Prostate gland (tissue), 2 donors: Measurements from ENCODE around the gene ATXN1. TPM values are rescaled to one million over a fixed set of nuclear protein-coding genes. Genes with fewer than 3 reads are reported as not detected.

Experiments used
- DNase-seq: peaks from one replicate; pipeline ENCODE4 v3.0.0-alpha.2; 2019; ENCODE audit warnings: low spot score
- H3K27ac ChIP-seq, 2 donors: fragments of 200-600 bp; sonication (generic); 2 replicates each; pipeline ENCODE4 v1.5.1; 2017 to 2019
- H3K27me3 ChIP-seq: fragments of 200-600 bp; sonication (generic); replicated peaks from 2 replicates; pipeline ENCODE4 v1.5.1; 2019; ENCODE audit not compliant: insufficient read depth
- H3K36me3 ChIP-seq, 2 donors: fragments of 200-600 bp; sonication (generic); 1 replicate in 1 of 2; 2 replicates in 1 of 2; pipeline versions ENCODE4 v1.5.1 to v1.8.1; 2017 to 2019
- H3K4me1 ChIP-seq: fragments of 200-600 bp; sonication (generic); replicated peaks from 2 replicates; pipeline ENCODE4 v1.5.1; 2019
- H3K4me3 ChIP-seq, 2 donors: fragments of 200-600 bp; sonication (generic); 2 replicates each; pipeline ENCODE4 v1.5.1; 2017 to 2019
- H3K9me3 ChIP-seq: fragments of 200-600 bp; sonication (generic); 2 replicates; pipeline ENCODE4 v1.5.1; 2017
- POLR2A ChIP-seq: fragments of 450-650 bp; IDR thresholded peaks from one replicate; pipeline ENCODE4 v1.6.1; 2016; ENCODE audit warnings: antibody characterized with exemption, mild to moderate bottlenecking
- POLR2AphosphoS5 ChIP-seq: sonication (generic); formaldehyde crosslinking; IDR thresholded peaks from one replicate; pipeline ENCODE4 v1.6.1; 2017; ENCODE audit warnings: antibody characterized with exemption
- WGBS: methylation state at CpG from one replicate; pipeline ENCODE4 v1.1.5; 2018; 5-methylcytosine and 5-hydroxymethylcytosine counted together
- intact Hi-C: fragments of 100-400 bp; cut with DNase I; formaldehyde crosslinking; loops from one replicate; pipeline ENCODE4 v1.14.2; 2022
- total RNA-seq, 2 donors: library from RNA; depleted of rRNA; stranded (reverse); fragments of >200 nt; gene quantifications; one replicate each; pipeline ENCODE4 v1.1.0, GENCODE V29; 2016
- TF ChIP-seq, protein P1 (sequence below), 4 experiments: fragments of 200-600 bp in 2 of 4; fragments of 450-650 bp in 2 of 4; sonication (generic) in 2 of 4; IDR thresholded peaks; 1 replicate in 3 of 4; 2 replicates in 1 of 4; pipeline ENCODE4 v1.5.1; 2016 to 2019; ENCODE audit warnings: antibody characterized with exemption in 4 of 4, mild to moderate bottlenecking in 2 of 4, moderate library complexity in 2 of 4

Gene ATXN1
- total RNA-seq, 2 donors from 2014 or later: 28.5 to 89.0 TPM

DNA sequence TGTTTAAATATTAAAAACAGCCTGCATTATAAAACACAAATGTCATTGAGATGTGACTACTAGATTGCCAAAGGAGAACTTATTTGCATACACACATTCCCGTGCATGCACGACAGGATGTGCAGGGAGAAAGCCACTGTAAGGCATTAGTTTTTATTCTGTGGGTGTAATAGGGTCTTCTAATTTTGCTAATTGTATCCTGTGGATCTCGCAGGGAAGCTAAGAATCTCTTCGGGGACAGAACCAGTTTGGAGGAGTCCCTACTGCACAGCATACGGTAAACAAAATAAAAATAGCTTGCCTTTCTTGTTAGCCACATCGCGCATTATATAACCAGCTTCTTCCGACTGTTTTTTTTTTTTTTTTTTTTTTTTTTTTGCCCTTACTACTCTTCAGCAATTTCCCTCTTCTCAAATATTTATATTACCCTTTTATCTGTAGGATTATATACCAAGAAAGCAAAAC is 2.0 kb downstream of the ATXN1 start:
- intact Hi-C loops: loop anchor here (10.0 kb wide), 2 partner anchors 54 to 214 kb away; no protein-coding TSS in a partner anchor
- Histone ChIP-seq H3K27ac (peak overlapping the region; percentile 97 to 98), H3K27me3 (no peaks in the 10 kb centered on the region), H3K36me3 (no peaks in the 10 kb centered on the region), H3K4me1 (peaks cover 17% of the 10 kb centered on the region), H3K4me3 (peak overlapping the region; percentile 90 to 99), H3K9me3 (no peaks in the 10 kb centered on the region)
- TF ChIP-seq, protein P1, sequence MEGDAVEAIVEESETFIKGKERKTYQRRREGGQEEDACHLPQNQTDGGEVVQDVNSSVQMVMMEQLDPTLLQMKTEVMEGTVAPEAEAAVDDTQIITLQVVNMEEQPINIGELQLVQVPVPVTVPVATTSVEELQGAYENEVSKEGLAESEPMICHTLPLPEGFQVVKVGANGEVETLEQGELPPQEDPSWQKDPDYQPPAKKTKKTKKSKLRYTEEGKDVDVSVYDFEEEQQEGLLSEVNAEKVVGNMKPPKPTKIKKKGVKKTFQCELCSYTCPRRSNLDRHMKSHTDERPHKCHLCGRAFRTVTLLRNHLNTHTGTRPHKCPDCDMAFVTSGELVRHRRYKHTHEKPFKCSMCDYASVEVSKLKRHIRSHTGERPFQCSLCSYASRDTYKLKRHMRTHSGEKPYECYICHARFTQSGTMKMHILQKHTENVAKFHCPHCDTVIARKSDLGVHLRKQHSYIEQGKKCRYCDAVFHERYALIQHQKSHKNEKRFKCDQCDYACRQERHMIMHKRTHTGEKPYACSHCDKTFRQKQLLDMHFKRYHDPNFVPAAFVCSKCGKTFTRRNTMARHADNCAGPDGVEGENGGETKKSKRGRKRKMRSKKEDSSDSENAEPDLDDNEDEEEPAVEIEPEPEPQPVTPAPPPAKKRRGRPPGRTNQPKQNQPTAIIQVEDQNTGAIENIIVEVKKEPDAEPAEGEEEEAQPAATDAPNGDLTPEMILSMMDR (IDR thresholded peaks at IDR 0.05): no peak
- TF ChIP-seq POLR2AphosphoS5 (no peak), POLR2A (no peak)
- no peak for DNase-seq
- 0% methylated on average over 8 of the region's 8 CpGs for WGBS

DNA sequence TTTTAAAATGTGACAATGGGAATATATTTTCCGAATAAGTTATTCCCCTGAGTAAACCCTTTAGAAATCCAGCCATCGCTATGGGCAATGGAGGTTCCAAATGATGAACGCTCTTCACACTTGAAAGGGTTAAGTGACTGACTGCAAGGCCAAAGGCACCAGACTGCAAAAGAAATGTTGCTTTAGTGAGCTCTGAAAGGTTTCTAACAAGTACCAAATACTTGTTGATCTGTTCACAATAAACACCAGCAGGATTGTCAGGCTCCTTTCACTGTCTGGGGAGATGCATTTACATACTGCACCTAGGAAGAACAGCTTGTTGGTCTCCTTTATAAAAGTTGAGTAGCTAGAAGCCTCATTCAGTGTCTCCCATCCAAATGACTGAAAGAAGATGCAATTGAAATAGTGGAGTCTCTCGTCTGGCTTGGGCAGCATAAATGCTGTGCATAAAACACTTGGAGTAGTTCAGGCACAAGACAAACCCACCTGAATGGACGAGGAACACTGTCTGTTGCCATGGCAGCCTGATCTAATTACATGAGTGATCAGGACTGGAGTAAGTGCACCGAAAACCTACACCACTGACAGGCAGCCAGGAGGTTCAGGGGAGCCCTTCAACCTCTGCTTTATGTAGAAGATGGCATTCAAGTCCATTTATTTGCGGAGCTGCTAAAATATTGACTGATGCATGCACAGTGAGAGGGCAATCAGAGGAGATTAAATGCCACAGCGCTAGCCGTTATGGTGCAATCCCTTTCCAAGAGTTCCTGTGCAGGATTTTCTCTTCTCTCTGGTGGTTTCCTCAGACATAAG is 2.9 kb downstream of the ATXN1 start:
- Histone ChIP-seq H3K4me1 (peaks cover 18% of the 10 kb centered on the region), H3K27ac (peak overlapping the region in 1 of 2 donors; percentile 98), H3K9me3 (no peaks in the 10 kb centered on the region), H3K4me3 (peak overlapping the region in 1 of 2 donors; percentile 99), H3K27me3 (no peaks in the 10 kb centered on the region), H3K36me3 (no peaks in the 10 kb centered on the region)
- TF ChIP-seq POLR2AphosphoS5: no peak
- TF ChIP-seq, protein P1 (IDR thresholded peaks at IDR 0.05): no peak
- no peak for TF ChIP-seq POLR2A
- WGBS: 22% methylated on average over 9 of the region's 9 CpGs
- DNase-seq: no peak
- intact Hi-C loops: loop anchor here (10.0 kb wide), 2 partner anchors 54 to 214 kb away; no protein-coding TSS in a partner anchor

DNA sequence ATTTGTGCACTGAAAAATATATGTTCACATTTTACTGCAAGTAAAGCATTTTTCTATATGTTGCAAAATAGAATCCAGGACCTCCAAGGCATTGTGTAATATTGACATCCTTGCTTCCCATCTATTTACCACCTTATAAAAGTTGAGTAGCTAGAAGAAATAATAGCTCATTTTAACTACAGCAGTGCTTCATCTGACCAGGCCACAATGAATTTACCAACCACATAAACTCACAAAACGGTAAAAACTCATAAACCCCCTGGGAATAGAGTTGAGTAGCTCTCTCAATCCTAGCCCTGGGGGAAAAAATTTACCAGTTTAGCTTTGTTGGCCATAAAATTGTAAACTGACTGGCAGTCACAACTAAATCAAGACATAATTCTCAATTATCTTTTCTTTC is 3.9 kb downstream of the ATXN1 start:
- Histone ChIP-seq H3K4me3 (no peak overlapping the region), H3K36me3 (no peaks in the 10 kb centered on the region), H3K9me3 (no peaks in the 10 kb centered on the region), H3K4me1 (peaks cover 21% of the 10 kb centered on the region), H3K27me3 (no peaks in the 10 kb centered on the region), H3K27ac (no peak overlapping the region)
- 7% methylated on average over 1 of the region's 1 CpG for WGBS
- TF ChIP-seq, protein P1 (IDR thresholded peaks at IDR 0.05): no peak
- TF ChIP-seq POLR2AphosphoS5 (no peak), POLR2A (no peak)
- intact Hi-C loops: loop anchor here (10.0 kb wide), 2 partner anchors 53 to 213 kb away; no protein-coding TSS in a partner anchor
- no peak for DNase-seq

DNA sequence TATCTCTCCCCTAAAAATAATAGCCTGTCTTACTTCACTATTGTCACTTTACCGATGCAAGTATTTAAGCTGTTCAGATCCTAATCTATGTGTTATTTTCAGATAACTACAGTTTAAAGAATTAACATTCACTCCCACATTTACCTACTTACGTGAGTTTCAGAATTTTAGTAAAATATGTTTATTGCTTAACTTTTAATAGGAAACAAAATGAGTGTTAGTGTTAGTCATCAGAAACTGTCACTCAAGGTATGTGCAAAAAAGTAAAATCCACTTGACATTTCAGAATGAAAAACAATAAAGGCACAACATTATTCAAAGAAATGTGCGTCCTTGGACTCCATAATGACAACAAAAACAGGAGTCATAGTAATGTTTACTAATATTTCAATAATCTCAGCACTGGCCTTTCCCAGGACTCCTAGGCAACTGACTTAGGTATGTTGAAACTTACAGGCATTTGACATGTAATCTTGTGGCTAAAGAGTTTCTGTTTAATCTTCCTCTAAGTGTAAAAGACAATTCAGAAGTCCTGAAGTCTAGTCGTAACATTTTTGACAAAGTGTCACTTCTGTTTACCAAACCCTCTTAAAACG is 4.5 kb downstream of the ATXN1 start:
- H3K27ac ChIP-seq: no peak overlapping the region
- H3K9me3 ChIP-seq: no peaks in the 10 kb centered on the region
- intact Hi-C loops: loop anchor here (10.0 kb wide), 2 partner anchors 52 to 212 kb away; no protein-coding TSS in a partner anchor
- TF ChIP-seq POLR2A (no peak), POLR2AphosphoS5 (no peak)
- TF ChIP-seq, protein P1 (IDR thresholded peaks at IDR 0.05): no peak
- H3K27me3 ChIP-seq: no peaks in the 10 kb centered on the region
- WGBS: 39% methylated on average over 5 of the region's 5 CpGs
- H3K36me3 ChIP-seq: no peaks in the 10 kb centered on the region
- peaks cover 21% of the 10 kb centered on the region for H3K4me1 ChIP-seq
- DNase-seq: no peak
- H3K4me3 ChIP-seq: no peak overlapping the region
